ENCODE results near the gene PLEKHN1. TPM values are rescaled to one million over a fixed set of nuclear protein-coding genes. Genes with fewer than 3 reads are reported as not detected.

Gene PLEKHN1
- total and polyA plus RNA-seq, 2 of the 4 experiments (the other 2 are of a cell fraction) = 0.54 to 2.1 TPM

DNA sequence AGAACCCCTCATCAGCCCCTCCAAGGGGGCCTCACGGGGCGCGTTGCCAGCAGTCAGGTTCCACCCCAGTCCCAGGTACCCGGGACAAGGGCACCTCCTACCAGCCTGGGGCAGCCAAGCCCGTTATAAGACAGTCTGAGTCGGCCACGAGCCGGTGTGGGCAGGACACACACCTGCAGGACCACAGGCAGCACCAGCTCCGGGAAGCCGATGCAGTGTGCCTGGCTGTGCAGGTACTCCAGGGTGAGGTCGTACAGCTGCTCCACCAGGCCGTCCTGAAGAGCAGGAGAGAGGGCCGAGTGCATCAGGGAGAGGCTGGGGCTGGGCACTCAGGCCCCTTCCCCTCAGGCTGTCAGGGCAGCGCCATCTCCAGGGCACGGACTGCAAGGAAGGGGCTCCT is 18.3 kb upstream of the PLEKHN1 start:
- intact Hi-C loops (cut with micrococcal nuclease) = no loop called here
- Histone ChIP-seq H3K18ac (ENCODE audit: low read depth, low read length) (no peak overlapping the region), H3K14ac (replicated peaks; ENCODE audit: low read depth, low read length) (no peak overlapping the region), H2AK5ac (ENCODE audit: low read depth, low read length) (no peak overlapping the region), H3K56ac (ENCODE audit: extremely low read depth, insufficient read depth, low read length) (no peak overlapping the region), H3K4me2 (ENCODE audit: low read depth, low read length) (no peak overlapping the region), H2AK9ac (replicated peaks; ENCODE audit: low read depth, low read length, poor library complexity) (no peak overlapping the region), H2BK120ac (ENCODE audit: low read depth, low read length) (no peak overlapping the region), H3K4me1 (ENCODE audit: control insufficient read depth, insufficient read depth, low read length) (peaks cover 22% of the 10 kb centered on the region), H3K9me1 (ENCODE audit: insufficient read depth, low read length) (peaks cover 7% of the 10 kb centered on the region), H4K8ac (ENCODE audit: low read depth in 2 of 2, low read length in 2 of 2) (no peak overlapping the region), H4K91ac (ENCODE audit: insufficient read depth, low read depth, low read length) (no peak overlapping the region), H4K20me1 (ENCODE audit: insufficient read depth, low read length) (peaks cover 29% of the 10 kb centered on the region), H3K36me3 (ENCODE audit: control insufficient read depth, insufficient read depth, low read length) (peaks cover 66% of the 10 kb centered on the region), H2BK15ac (ENCODE audit: low read depth, low read length) (no peak overlapping the region), H2BK5ac (ENCODE audit: low read depth, low read length, poor library complexity, severe bottlenecking) (no peak overlapping the region), H2BK20ac (ENCODE audit: low read depth, low read length) (no peak overlapping the region), H3K27me3 (ENCODE audit: control insufficient read depth, insufficient read depth, low read length) (no peaks in the 10 kb centered on the region), H3K4me3 (ENCODE audit: insufficient read depth, low read depth, low read length) (no peak overlapping the region), H3K9ac (ENCODE audit: low read depth, low read length) (no peak overlapping the region), H4K5ac (ENCODE audit: low read depth, low read length) (no peak overlapping the region), H2AFZ (replicated peaks; ENCODE audit: low read length, poor library complexity) (no peak overlapping the region), H3K9me3 (ENCODE audit: control insufficient read depth, insufficient read depth, low read length) (no peaks in the 10 kb centered on the region), H3K79me1 (ENCODE audit: low read depth in 1 of 2, low read length in 2 of 2) (peaks cover 9 to 14% of the 10 kb centered on the region in 2 experiments), H3K4ac (ENCODE audit: low read depth, low read length) (no peak overlapping the region), H3K27ac (ENCODE audit: insufficient read depth, low read length) (no peak overlapping the region), H3K23ac (ENCODE audit: low read depth, low read length) (no peak overlapping the region)
- ATAC-seq (ENCODE audit: low read depth) (no peak), DNase-seq (no peak)
- POLR2A ChIA-PET (ENCODE audit: unreplicated experiment) = no interaction called here
- CTCF ChIA-PET = no interaction called here
- TF ChIP-seq RAD21 (IDR thresholded peaks at IDR 0.05; ENCODE audit: low read length) (no peak), POLR2A (IDR thresholded peaks at IDR 0.05; ENCODE audit: low read depth, low read length) (no peak), CHD1 (IDR thresholded peaks at IDR 0.05; ENCODE audit: low read depth, low read length) (no peak), MAZ (IDR thresholded peaks at IDR 0.05; ENCODE audit: borderline replicate concordance, low read depth, low read length) (no peak), ELK1 (IDR thresholded peaks at IDR 0.05; ENCODE audit: borderline replicate concordance, low read depth, low read length) (no peak), FOS (IDR thresholded peaks at IDR 0.05; ENCODE audit: low read depth, low read length) (no peak), RFX5 (IDR thresholded peaks at IDR 0.05; ENCODE audit: low read depth, low read length) (no peak)
- BruUV-seq (replicated peaks) = no TSS peak
- 87% methylated on average over 8 of the region's 15 CpGs; no CpG with 5 or more reads in 1 of the 2 experiments for WGBS, 2 experiments (ENCODE audit: extremely low coverage in 2 of 2, insufficient read length in 1 of 2)
- in situ Hi-C loops (cut with MboI; ENCODE audit: low sequenced_read_pairs) = no loop called here
- dilution Hi-C loops (cut with HindIII; ENCODE audit: low sequenced_read_pairs, unreplicated experiment) = no loop called here
